Caco-2 (cell line): ENCODE data around the gene LIPC. TPM values are rescaled to one million over a fixed set of nuclear protein-coding genes. Genes with fewer than 3 reads are reported as not detected.
A peak's percentile ranks its signal among the peaks of the same experiment; 100 is the strongest.

ENCODE experiments used
- BruUV-seq: library from RNA; stranded (reverse); fragments of 400-500 nt; replicated peaks from 2 replicates; lab custom pipeline; 2021; lab: Mats Ljungman, UMichigan
- CTCF ChIA-PET: fragments of 300-600 bp; sonication (Branson Sonifier 250); formaldehyde crosslinking; loops from one replicate; lab custom pipeline; 2022; ENCODE audit warnings: antibody characterized with exemption; lab: Charles Lee
- POLR2A ChIA-PET: fragments of 300-600 bp; sonication (Branson Sonifier 250); formaldehyde crosslinking; loops from one replicate; lab custom pipeline; 2022; ENCODE audit warnings: antibody characterized with exemption; lab: Charles Lee
- DNase-seq, 2 experiments: peaks; one replicate each; pipeline versions ENCODE4 v3.0.0 to v3.0.0-alpha.2; 2020 to 2022
- H3K27me3 ChIP-seq: replicated peaks from 2 replicates; pipeline ENCODE4 v1.6.0; 2011; ENCODE audit warnings: low read length; ENCODE audit not compliant: control insufficient read depth, insufficient read depth
- H3K36me3 ChIP-seq: 2 replicates; pipeline ENCODE4 v1.5.1; 2011; ENCODE audit warnings: low read length; ENCODE audit not compliant: control insufficient read depth, insufficient read depth
- H3K4me1 ChIP-seq: fragments of 250-450 bp; sonication (Bioruptor Pico); 2 replicates; pipeline ENCODE4 v1.5.1; 2020; ENCODE audit warnings: mild to moderate bottlenecking
- H3K4me3 ChIP-seq: 2 replicates; pipeline ENCODE4 v1.5.1; 2011; ENCODE audit warnings: low read depth, mild to moderate bottlenecking, control low read depth, low read length
- H3K9me3 ChIP-seq: fragments of 250-450 bp; sonication (Bioruptor Pico); 2 replicates; pipeline ENCODE4 v1.5.1; 2020; ENCODE audit warnings: mild to moderate bottlenecking, moderate library complexity
- H3K27ac Mint-ChIP-seq: one replicate; pipeline ENCODE4 v1.8.0; 2022; ENCODE audit warnings: mixed read lengths; ENCODE audit not compliant: unreplicated experiment
- H3K27me3 Mint-ChIP-seq: one replicate; pipeline ENCODE4 v1.8.0; 2022; ENCODE audit warnings: mixed read lengths; ENCODE audit not compliant: insufficient read depth, unreplicated experiment
- H3K36me3 Mint-ChIP-seq: one replicate; pipeline ENCODE4 v1.8.0; 2022; ENCODE audit warnings: mild to moderate bottlenecking, mixed read lengths; ENCODE audit not compliant: insufficient read depth, unreplicated experiment
- H3K4me1 Mint-ChIP-seq: one replicate; pipeline ENCODE4 v1.8.0; 2022; ENCODE audit warnings: low read depth, mixed read lengths; ENCODE audit not compliant: unreplicated experiment
- H3K4me3 Mint-ChIP-seq: one replicate; pipeline ENCODE4 v1.8.0; 2022; ENCODE audit warnings: mild to moderate bottlenecking, moderate library complexity, mixed read lengths; ENCODE audit not compliant: unreplicated experiment
- H3K9me3 Mint-ChIP-seq: one replicate; pipeline ENCODE4 v1.8.0; 2022; ENCODE audit warnings: mixed read lengths; ENCODE audit not compliant: unreplicated experiment
- intact Hi-C: fragments of 100-400 bp; cut with micrococcal nuclease; formaldehyde crosslinking; loops from one replicate; pipeline ENCODE4 v1.10.0; 2022; ENCODE audit not compliant: unreplicated experiment
- total RNA-seq: library from RNA; stranded (reverse); gene quantifications from 2 replicates; pipeline ENCODE4 v1.2.3, GENCODE V29; 2022
- TF ChIP-seq, protein P1 (sequence below), 2 experiments: fragments of 200-600 bp in 1 of 2; IDR thresholded peaks; 1 replicate in 1 of 2; 2 replicates in 1 of 2; pipeline versions ENCODE4 v1.5.1 to v1.8.0; 2011 to 2022; ENCODE audit warnings: antibody characterized with exemption in 1 of 2, control low read depth in 1 of 2, inconsistent platforms in 1 of 2, low read depth in 1 of 2, low read length in 1 of 2, mild to moderate bottlenecking in 1 of 2, moderate library complexity in 1 of 2; ENCODE audit not compliant: insufficient read depth in 1 of 2, severe bottlenecking in 1 of 2, unreplicated experiment in 1 of 2

The LIPC gene
- total RNA-seq, 1 experiment from 2014 or later: 17.6 TPM

DNA sequence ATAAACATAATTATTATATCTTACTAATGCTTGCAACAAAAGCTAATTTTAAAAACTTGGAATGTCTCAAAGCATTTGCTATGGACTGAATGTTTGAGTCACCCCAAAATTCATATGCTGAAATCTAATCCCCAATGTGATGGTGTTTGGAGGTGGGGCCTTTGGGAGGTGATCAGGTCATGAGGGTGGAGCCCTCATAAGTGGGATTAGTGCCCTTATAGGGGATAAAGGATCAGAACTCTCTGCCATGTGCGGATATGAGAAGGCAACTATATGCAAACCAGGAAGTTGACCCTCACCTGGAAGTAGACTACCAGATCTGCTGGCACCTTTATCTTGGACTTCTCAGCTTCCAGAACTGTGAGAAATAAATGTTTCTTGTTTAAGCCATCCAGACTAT is 137.7 kb downstream of the LIPC start:
- no peak for DNase-seq
- ChIA-PET POLR2A (no interaction called here), CTCF (no interaction called here)
- H3K4me1 Mint-ChIP-seq: peaks cover 10% of the 10 kb centered on the region
- no peaks in the 10 kb centered on the region for H3K27me3 Mint-ChIP-seq
- H3K4me3 ChIP-seq: no peak overlapping the region
- H3K4me3 Mint-ChIP-seq: no peak overlapping the region
- no peak overlapping the region for H3K27ac Mint-ChIP-seq
- H3K36me3 Mint-ChIP-seq: peaks cover 6% of the 10 kb centered on the region
- no peaks in the 10 kb centered on the region for H3K27me3 ChIP-seq
- intact Hi-C loops: no loop called here
- H3K9me3 Mint-ChIP-seq: no peaks in the 10 kb centered on the region
- no TSS peak for BruUV-seq
- H3K4me1 ChIP-seq: peaks cover 10% of the 10 kb centered on the region
- no peaks in the 10 kb centered on the region; the same call in 1 of the 2 replicates for H3K9me3 ChIP-seq
- TF ChIP-seq, protein P1, sequence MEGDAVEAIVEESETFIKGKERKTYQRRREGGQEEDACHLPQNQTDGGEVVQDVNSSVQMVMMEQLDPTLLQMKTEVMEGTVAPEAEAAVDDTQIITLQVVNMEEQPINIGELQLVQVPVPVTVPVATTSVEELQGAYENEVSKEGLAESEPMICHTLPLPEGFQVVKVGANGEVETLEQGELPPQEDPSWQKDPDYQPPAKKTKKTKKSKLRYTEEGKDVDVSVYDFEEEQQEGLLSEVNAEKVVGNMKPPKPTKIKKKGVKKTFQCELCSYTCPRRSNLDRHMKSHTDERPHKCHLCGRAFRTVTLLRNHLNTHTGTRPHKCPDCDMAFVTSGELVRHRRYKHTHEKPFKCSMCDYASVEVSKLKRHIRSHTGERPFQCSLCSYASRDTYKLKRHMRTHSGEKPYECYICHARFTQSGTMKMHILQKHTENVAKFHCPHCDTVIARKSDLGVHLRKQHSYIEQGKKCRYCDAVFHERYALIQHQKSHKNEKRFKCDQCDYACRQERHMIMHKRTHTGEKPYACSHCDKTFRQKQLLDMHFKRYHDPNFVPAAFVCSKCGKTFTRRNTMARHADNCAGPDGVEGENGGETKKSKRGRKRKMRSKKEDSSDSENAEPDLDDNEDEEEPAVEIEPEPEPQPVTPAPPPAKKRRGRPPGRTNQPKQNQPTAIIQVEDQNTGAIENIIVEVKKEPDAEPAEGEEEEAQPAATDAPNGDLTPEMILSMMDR (IDR thresholded peaks at IDR 0.05; ENCODE audit: insufficient read depth in 1 of 2, low read depth in 1 of 2, low read length in 1 of 2, severe bottlenecking in 1 of 2, unreplicated experiment in 1 of 2): no peak
- no peaks in the 10 kb centered on the region for H3K36me3 ChIP-seq

DNA sequence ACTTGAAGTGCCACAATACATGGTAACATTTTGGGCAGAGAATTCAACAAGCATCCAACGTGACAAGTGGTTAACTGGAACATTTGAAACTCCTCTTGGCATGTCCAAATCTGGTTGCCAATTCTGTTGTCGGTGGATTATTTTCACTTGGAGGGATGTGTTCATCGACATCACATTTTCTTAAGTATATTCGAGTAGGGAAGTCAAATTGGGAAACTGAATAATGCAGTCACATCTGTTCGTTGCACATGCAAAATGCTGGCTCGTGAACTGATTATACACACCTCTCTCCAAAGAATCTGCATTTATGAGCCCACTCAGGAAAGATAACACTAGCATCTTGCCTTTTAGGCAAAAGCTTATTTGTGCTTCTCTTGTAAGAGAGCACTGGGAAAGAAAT is 139.7 kb downstream of the LIPC start:
- Histone ChIP-seq H3K27me3 (no peaks in the 10 kb centered on the region), H3K4me3 (no peak overlapping the region), H3K36me3 (no peaks in the 10 kb centered on the region; the same call in 1 of the 2 replicates), H3K4me1 (peaks cover 21% of the 10 kb centered on the region), H3K9me3 (peaks cover 3% of the 10 kb centered on the region; the same call in 1 of the 2 replicates)
- no peak for DNase-seq
- H3K36me3 Mint-ChIP-seq: peaks cover 6% of the 10 kb centered on the region
- no peak overlapping the region for H3K27ac Mint-ChIP-seq
- no peaks in the 10 kb centered on the region for H3K9me3 Mint-ChIP-seq
- no TSS peak for BruUV-seq
- H3K4me3 Mint-ChIP-seq: no peak overlapping the region
- intact Hi-C loops: no loop called here
- H3K27me3 Mint-ChIP-seq: no peaks in the 10 kb centered on the region
- ChIA-PET CTCF (no interaction called here), POLR2A (no interaction called here)
- TF ChIP-seq, protein P1 (IDR thresholded peaks at IDR 0.05; ENCODE audit: insufficient read depth in 1 of 2, low read depth in 1 of 2, low read length in 1 of 2, severe bottlenecking in 1 of 2, unreplicated experiment in 1 of 2): no peak
- peaks cover 21% of the 10 kb centered on the region for H3K4me1 Mint-ChIP-seq

DNA sequence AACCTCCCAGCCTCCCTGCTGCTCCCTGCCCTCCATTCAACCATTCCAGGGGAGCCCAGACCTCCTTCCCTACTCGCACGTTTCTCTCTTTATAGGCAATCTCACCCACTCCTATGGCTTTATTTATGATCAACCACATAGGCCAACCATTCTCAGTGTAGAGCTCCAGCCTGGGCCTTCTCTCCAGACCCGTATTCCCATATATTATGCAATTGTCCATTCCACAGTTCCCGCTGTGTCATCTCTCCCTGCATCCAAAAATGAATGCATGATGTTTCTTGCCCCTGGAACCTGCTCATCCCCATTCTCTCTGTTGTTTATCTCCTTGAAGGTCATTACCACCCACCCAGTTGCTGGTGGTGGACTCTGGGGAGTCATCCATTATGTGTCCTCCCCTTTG is 140.7 kb downstream of the LIPC start:
- intact Hi-C loops: no loop called here
- Mint-ChIP-seq H3K4me1 (peaks cover 21% of the 10 kb centered on the region), H3K4me3 (no peak overlapping the region), H3K36me3 (peaks cover 6% of the 10 kb centered on the region), H3K27ac (peak overlapping the region; percentile 10), H3K9me3 (no peaks in the 10 kb centered on the region), H3K27me3 (no peaks in the 10 kb centered on the region)
- no TSS peak for BruUV-seq
- H3K27me3 ChIP-seq: no peaks in the 10 kb centered on the region
- H3K9me3 ChIP-seq: peaks cover 3% of the 10 kb centered on the region; the same call in 1 of the 2 replicates
- CTCF ChIA-PET: interaction anchor here (0.6 kb wide), 1 partner anchor 70 kb away, joined by 10 read pairs; no protein-coding TSS in a partner anchor
- POLR2A ChIA-PET: no interaction called here
- H3K4me1 ChIP-seq: peaks cover 21% of the 10 kb centered on the region
- TF ChIP-seq, protein P1 (IDR thresholded peaks at IDR 0.05; ENCODE audit: insufficient read depth in 1 of 2, low read depth in 1 of 2, low read length in 1 of 2, severe bottlenecking in 1 of 2, unreplicated experiment in 1 of 2): no peak
- H3K36me3 ChIP-seq: no peaks in the 10 kb centered on the region; the same call in 1 of the 2 replicates
- DNase-seq: no peak
- no peak overlapping the region for H3K4me3 ChIP-seq
